HepG2 (cell line): Measurements from ENCODE around the gene SRD5A1. TPM values are rescaled to one million over a fixed set of nuclear protein-coding genes. Genes with fewer than 3 reads are reported as not detected.

ENCODE experiments used
- ATAC-seq: fragments of 200-7000 bp; cut with Tn5 transposase; 3 replicates; pipeline ENCODE4 v1.9.1; 2020; ENCODE audit warnings: mild to moderate bottlenecking, moderate library complexity
- BruUV-seq: library from RNA; stranded (reverse); fragments of 400-500 nt; replicated peaks from 2 replicates; lab custom pipeline; 2021; lab: Mats Ljungman, UMichigan
- CTCF ChIA-PET: fragments of 300-600 bp; formaldehyde crosslinking; extraction: SDS; loops from one replicate; lab custom pipeline; 2021; ENCODE audit warnings: low total read pairs, inconsistent platforms, low intra/inter-chr PET ratio; lab: Yijun Ruan, JAX
- POLR2A ChIA-PET: fragments of 350-600 bp; sonication (Branson Sonifier 250); formaldehyde crosslinking; loops from one replicate; lab custom pipeline; 2020; ENCODE audit warnings: antibody characterized with exemption, inconsistent platforms; lab: Yijun Ruan, JAX
- DNase-seq: peaks from one replicate; pipeline ENCODE4 v3.0.0-alpha.2; 2015; ENCODE audit warnings: low spot score
- FAIRE-seq: peaks from 3 replicates; lab custom pipeline; 2011; peaks lifted over from hg19 to GRCh38; lab: Jason Lieb, UNC
- H2AFZ ChIP-seq: one replicate; pipeline ENCODE4 v1.6.1; 2011; ENCODE audit warnings: low read length, inconsistent platforms
- H3K27ac ChIP-seq: fragments of 300-600 bp; 3 replicates; pipeline ENCODE4 v1.8.0; 2011; ENCODE audit warnings: mixed run types, mild to moderate bottlenecking, mixed read lengths, low read length, inconsistent platforms; ENCODE audit not compliant: insufficient read depth; ENCODE audit errors: extremely low read length
- H3K27me3 ChIP-seq, 2 experiments: fragments of 200-600 bp in 1 of 2; 2 replicates in 1 of 2; 3 replicates in 1 of 2; pipeline versions ENCODE4 v1.6.0 to v1.8.0; 2011; ENCODE audit warnings: low read length in 2 of 2, mild to moderate bottlenecking in 2 of 2, moderate library complexity in 2 of 2, inconsistent platforms in 1 of 2; ENCODE audit not compliant: insufficient read depth in 2 of 2, control insufficient read depth in 1 of 2
- H3K36me3 ChIP-seq, 2 experiments: fragments of 200-600 bp in 1 of 2; replicated peaks in 1 of 2; 2 replicates in 1 of 2; 3 replicates in 1 of 2; pipeline versions ENCODE4 v1.5.1 to v1.8.0; 2011; ENCODE audit warnings: low read length in 2 of 2, inconsistent platforms in 1 of 2; ENCODE audit not compliant: insufficient read depth in 2 of 2, control insufficient read depth in 1 of 2
- H3K4me1 ChIP-seq: 2 replicates; pipeline ENCODE4 v1.5.1; 2012; ENCODE audit warnings: low read length, inconsistent platforms; ENCODE audit not compliant: insufficient read depth
- H3K4me2 ChIP-seq: 2 replicates; pipeline ENCODE4 v1.6.0; 2011; ENCODE audit warnings: low read depth, low read length, inconsistent platforms
- H3K4me3 ChIP-seq, 3 experiments: fragments of 200-600 bp in 1 of 3; sonication (generic), shearing (Covaris generic) in 1 of 3; replicated peaks in 1 of 3; 2 replicates each; pipeline ENCODE4 v1.5.1; 2011 to 2016; ENCODE audit warnings: low read length in 3 of 3, inconsistent platforms in 2 of 3, low read depth in 2 of 3, mild to moderate bottlenecking in 2 of 3, control low read depth in 1 of 3, mixed read lengths in 1 of 3; ENCODE audit not compliant: insufficient read depth in 1 of 3
- H3K79me2 ChIP-seq: one replicate; pipeline ENCODE4 v1.6.1; 2011; ENCODE audit warnings: low read length, inconsistent platforms; ENCODE audit not compliant: insufficient read depth
- H3K9ac ChIP-seq: 2 replicates; pipeline ENCODE4 v1.6.0; 2011; ENCODE audit warnings: mild to moderate bottlenecking, low read depth, low read length, inconsistent platforms; ENCODE audit not compliant: insufficient read depth
- H3K9me3 ChIP-seq: 2 replicates; pipeline ENCODE4 v1.5.1; 2012; ENCODE audit warnings: mild to moderate bottlenecking, low read length
- H4K20me1 ChIP-seq: 2 replicates; pipeline ENCODE4 v1.6.0; 2011; ENCODE audit warnings: inconsistent platforms, mild to moderate bottlenecking, low read length, moderate library complexity; ENCODE audit not compliant: insufficient read depth
- BORCS8-MEF2B ChIP-seq: sonication (generic); formaldehyde crosslinking; IDR thresholded peaks from 2 replicates; pipeline ENCODE4 v1.8.0; 2022; ENCODE audit warnings: mild to moderate bottlenecking, missing genetic modification reagents
- CBX2 ChIP-seq, 2 experiments: fragments of 200-600 bp in 1 of 2; sonication (generic); formaldehyde crosslinking in 1 of 2; IDR thresholded peaks; 2 replicates each; pipeline versions ENCODE4 v1.7.0 to v1.8.1; 2018 to 2022; ENCODE audit warnings: low read depth in 2 of 2, low read length in 1 of 2, mild to moderate bottlenecking in 1 of 2, missing genetic modification reagents in 1 of 2
- CSRNP1 ChIP-seq: sonication (generic); formaldehyde crosslinking; IDR thresholded peaks from 2 replicates; pipeline ENCODE4 v1.8.1; 2023; ENCODE audit warnings: mild to moderate bottlenecking, missing genetic modification reagents
- FOXA3 ChIP-seq: IDR thresholded peaks from 2 replicates; pipeline ENCODE4 v1.6.1; 2016; ENCODE audit warnings: missing genetic modification reagents, missing compliant biosample characterization
- GZF1 ChIP-seq: sonication (generic); formaldehyde crosslinking; IDR thresholded peaks from 2 replicates; pipeline ENCODE4 v1.5.1; 2020; ENCODE audit warnings: mild to moderate bottlenecking, missing genetic modification reagents
- HDAC6 ChIP-seq: fragments of 200-600 bp; sonication (generic); IDR thresholded peaks from 2 replicates; pipeline ENCODE4 v1.7.0; 2017; ENCODE audit warnings: mild to moderate bottlenecking, antibody characterized with exemption, low read length, low read depth
- HNF4A ChIP-seq: sonication (generic); formaldehyde crosslinking; IDR thresholded peaks from 2 replicates; pipeline ENCODE4 v1.4.0; 2020; ENCODE audit warnings: missing genetic modification reagents
- MAFK ChIP-seq, 2 experiments: IDR thresholded peaks in 1 of 2; conservative IDR thresholded peaks in 1 of 2; 2 replicates each; pipeline ENCODE4 v1.6.1; 2011; ENCODE audit warnings: improper control_type of control experiment in 2 of 2, low read length in 2 of 2
- NKX3-1 ChIP-seq: sonication (generic); formaldehyde crosslinking; IDR thresholded peaks from 2 replicates; pipeline ENCODE4 v1.5.0; 2020; ENCODE audit warnings: missing genetic modification reagents
- SAP130 ChIP-seq: IDR thresholded peaks from 2 replicates; pipeline ENCODE4 v1.6.1; 2016; ENCODE audit warnings: low read depth
- SIN3B ChIP-seq: fragments of 150-350 bp; IDR thresholded peaks from 2 replicates; pipeline ENCODE4 v1.6.1; 2014; ENCODE audit warnings: low read length
- SRY ChIP-seq: sonication (generic); formaldehyde crosslinking; IDR thresholded peaks from 2 replicates; pipeline ENCODE4 v1.8.0; 2022; ENCODE audit warnings: mild to moderate bottlenecking, missing genetic modification reagents
- ZIK1 ChIP-seq: sonication (generic); formaldehyde crosslinking; IDR thresholded peaks from 2 replicates; pipeline ENCODE4 v1.5.0; 2020; ENCODE audit warnings: mild to moderate bottlenecking, low read depth, missing genetic modification reagents, borderline replicate concordance
- ZKSCAN1 ChIP-seq: fragments of 150-350 bp; IDR thresholded peaks from 2 replicates; pipeline ENCODE4 v1.6.1; 2014; ENCODE audit warnings: low read length
- ZNF207 ChIP-seq: fragments of 450-650 bp; IDR thresholded peaks from 2 replicates; pipeline ENCODE4 v1.6.1; 2016; ENCODE audit warnings: antibody characterized with exemption, borderline replicate concordance
- ZNF33B ChIP-seq: sonication (generic); formaldehyde crosslinking; IDR thresholded peaks from 2 replicates; pipeline ENCODE4 v1.5.1; 2020; ENCODE audit warnings: mild to moderate bottlenecking, missing genetic modification reagents
- ZNF577 ChIP-seq: sonication (generic); formaldehyde crosslinking; IDR thresholded peaks from 2 replicates; pipeline ENCODE4 v1.4.0; 2020; ENCODE audit warnings: mild to moderate bottlenecking, low read depth, missing genetic modification reagents, borderline replicate concordance
- WGBS: methylation state at CpG from one replicate; pipeline ENCODE4 v1.1.6; 2017; ENCODE audit warnings: low lambda C conversion rate; 5-methylcytosine and 5-hydroxymethylcytosine counted together
- in situ Hi-C: cut with HindIII; loops from 2 replicates; pipeline ENCODE4 v1.10.0; 2017; ENCODE audit warnings: low pct_unique_long_range_greater_than_20kb; ENCODE audit not compliant: extremely low pct_ligation_motif_present
- intact Hi-C: fragments of 100-400 bp; cut with micrococcal nuclease; formaldehyde crosslinking; loops from one replicate; pipeline ENCODE4 v1.10.0; 2022; ENCODE audit not compliant: unreplicated experiment
- polyA plus RNA-seq, 8 experiments: library from polyadenylated mRNA; depleted of rRNA in 3 of 8; stranded (reverse) in 7 of 8; unstranded in 1 of 8; fragments of >200 nt; fragmentation: Illumina TruSeq in 4 of 8; extraction: Trizol in 4 of 8; gene quantifications; 2 replicates each; pipeline versions ENCODE4 v1.2.1 to v1.2.3, GENCODE V29; 2011 to 2016; ENCODE audit warnings: low read depth in 4 of 8, missing spikeins in 1 of 8, mixed read lengths in 1 of 8; ENCODE audit not compliant: insufficient read depth in 1 of 8
- total RNA-seq, 5 experiments: library from RNA; depleted of rRNA; stranded (reverse); fragments of >200 nt; fragmentation: Illumina TruSeq; extraction: Trizol; gene quantifications; 2 replicates each; pipeline ENCODE4 v1.2.3, GENCODE V29; 2016; ENCODE audit warnings: low read depth in 1 of 5
- TF ChIP-seq, protein P1 (sequence below): sonication (generic); formaldehyde crosslinking; IDR thresholded peaks from 2 replicates; pipeline ENCODE4 v1.4.0; 2020; ENCODE audit warnings: missing genetic modification reagents
- TF ChIP-seq, protein P2 (sequence below): sonication (generic); formaldehyde crosslinking; IDR thresholded peaks from 2 replicates; pipeline ENCODE4 v1.4.0; 2020; ENCODE audit warnings: mild to moderate bottlenecking, missing genetic modification reagents
- TF ChIP-seq, protein P3 (sequence below): sonication (generic); formaldehyde crosslinking; conservative IDR thresholded peaks from 2 replicates; pipeline ENCODE4 v1.4.0; 2020; ENCODE audit warnings: missing genetic modification reagents

The SRD5A1 gene
- total and polyA plus RNA-seq, 2 of the 13 experiments (the other 11 are each of a cell fraction or from before 2014, with no cell fraction given), result 6.1 to 9.9 TPM

DNA sequence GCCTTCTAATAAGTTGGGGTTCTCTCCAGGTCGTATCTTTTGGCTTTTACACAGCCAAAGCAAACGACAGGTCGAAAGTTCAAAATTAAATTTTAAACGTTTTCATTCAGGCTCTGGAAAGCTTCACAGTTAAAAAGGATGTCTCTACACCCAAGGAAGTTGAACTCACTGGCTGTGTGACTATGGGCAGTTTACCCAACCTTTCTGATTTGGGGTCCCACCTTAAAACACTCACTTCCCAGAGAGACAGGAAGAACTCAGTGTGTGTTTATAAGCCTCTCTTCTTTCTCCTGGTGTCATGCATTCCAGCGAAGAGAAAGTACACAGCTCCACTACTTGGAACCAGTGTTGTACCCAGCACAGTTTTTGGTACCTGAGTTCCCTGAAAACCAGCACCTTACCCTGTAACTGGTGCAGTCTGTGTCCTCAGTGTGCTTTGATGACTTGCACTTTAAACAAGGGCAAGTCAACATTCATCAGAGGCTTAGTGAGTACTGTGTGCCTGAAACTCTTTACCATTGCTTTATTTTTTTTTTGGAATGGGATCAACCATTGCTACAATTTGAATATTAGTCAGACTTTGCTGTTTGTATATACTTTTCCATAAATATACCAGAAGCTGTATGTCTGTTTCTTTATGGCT is 1.7 kb downstream of the SRD5A1 start:
- intact Hi-C loops, result loop anchor here (1.0 to 5.0 kb wide), 3 partner anchors 77 to 1237 kb away; no protein-coding TSS in a partner anchor
- H3K9ac ChIP-seq, result no peak overlapping the region
- no peak; the same call in 2 of the 3 replicates for ATAC-seq
- TF ChIP-seq HNF4A (CRISPR knock-in tag) (peak; percentile 39; the same call in 1 of the 2 replicates), ZKSCAN1 (no peak), NKX3-1 (no peak), ZNF33B (CRISPR knock-in tag) (no peak), ZIK1 (CRISPR knock-in tag) (no peak), ZNF577 (CRISPR knock-in tag) (no peak), FOXA3 (CRISPR knock-in tag) (0 out of 2 replicates have a peak, but pooled peaks have one; percentile 13), HDAC6 (no peak), MAFK (conservative IDR thresholded peaks at IDR 0.05 in 1 of 2, IDR thresholded peaks at IDR 0.05 in 1 of 2; ENCODE audit: low read length in 2 of 2) (peak in 1 of 2 experiments; percentile 41; a peak in 1 of 4 replicates), SIN3B (no peak), BORCS8-MEF2B (CRISPR knock-in tag) (no peak), CBX2 (IDR thresholded peaks at IDR 0.05; ENCODE audit: low read depth, low read length) (no peak), CBX2 (CRISPR knock-in tag; IDR thresholded peaks at IDR 0.05; ENCODE audit: low read depth) (no peak), ZNF207 (no peak), SRY (CRISPR knock-in tag) (no peak), SAP130 (CRISPR knock-in tag) (peak; percentile 35; the same call in 1 of the 2 replicates), GZF1 (CRISPR knock-in tag) (no peak), CSRNP1 (CRISPR knock-in tag) (no peak)
- TF ChIP-seq, protein P1, sequence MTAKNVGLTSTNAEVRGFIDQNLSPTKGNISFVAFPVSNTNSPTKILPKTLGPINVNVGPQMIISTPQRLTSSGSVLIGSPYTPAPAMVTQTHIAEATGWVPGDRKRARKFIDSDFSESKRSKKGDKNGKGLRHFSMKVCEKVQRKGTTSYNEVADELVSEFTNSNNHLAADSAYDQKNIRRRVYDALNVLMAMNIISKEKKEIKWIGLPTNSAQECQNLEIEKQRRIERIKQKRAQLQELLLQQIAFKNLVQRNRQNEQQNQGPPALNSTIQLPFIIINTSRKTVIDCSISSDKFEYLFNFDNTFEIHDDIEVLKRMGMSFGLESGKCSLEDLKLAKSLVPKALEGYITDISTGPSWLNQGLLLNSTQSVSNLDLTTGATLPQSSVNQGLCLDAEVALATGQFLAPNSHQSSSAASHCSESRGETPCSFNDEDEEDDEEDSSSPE (CRISPR knock-in tag), result no peak
- TF ChIP-seq, protein P2, sequence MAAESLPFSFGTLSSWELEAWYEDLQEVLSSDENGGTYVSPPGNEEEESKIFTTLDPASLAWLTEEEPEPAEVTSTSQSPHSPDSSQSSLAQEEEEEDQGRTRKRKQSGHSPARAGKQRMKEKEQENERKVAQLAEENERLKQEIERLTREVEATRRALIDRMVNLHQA (CRISPR knock-in tag), result no peak
- TF ChIP-seq, protein P3, sequence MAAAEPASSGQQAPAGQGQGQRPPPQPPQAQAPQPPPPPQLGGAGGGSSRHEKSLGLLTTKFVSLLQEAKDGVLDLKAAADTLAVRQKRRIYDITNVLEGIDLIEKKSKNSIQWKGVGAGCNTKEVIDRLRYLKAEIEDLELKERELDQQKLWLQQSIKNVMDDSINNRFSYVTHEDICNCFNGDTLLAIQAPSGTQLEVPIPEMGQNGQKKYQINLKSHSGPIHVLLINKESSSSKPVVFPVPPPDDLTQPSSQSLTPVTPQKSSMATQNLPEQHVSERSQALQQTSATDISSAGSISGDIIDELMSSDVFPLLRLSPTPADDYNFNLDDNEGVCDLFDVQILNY (CRISPR knock-in tag), result no peak

More for the DNA sequence above, 1.7 kb downstream of the SRD5A1 start:
- H3K4me2 ChIP-seq, result peak overlapping the region; percentile 81
- peaks cover 33% of the 10 kb centered on the region for H3K79me2 ChIP-seq
- H3K4me3 ChIP-seq, result peak overlapping the region in 1 of 3 experiments; percentile 32; a peak in 1 of 6 replicates
- ChIA-PET CTCF (no interaction called here), POLR2A (no interaction called here)
- peak overlapping the region; percentile 22 for H3K27ac ChIP-seq
- DNase-seq (peak; percentile 32), FAIRE-seq (peak; percentile 37)
- 30% methylated on average over 5 of the region's 5 CpGs for WGBS
- peaks cover 0 to 6% of the 10 kb centered on the region in 2 experiments; a peak in 2 of 5 replicates for H3K36me3 ChIP-seq
- H3K4me1 ChIP-seq, result peaks cover 56% of the 10 kb centered on the region
- peaks cover 4% of the 10 kb centered on the region; the same call in 1 of the 2 replicates for H4K20me1 ChIP-seq
- no peaks in the 10 kb centered on the region for H3K9me3 ChIP-seq
- in situ Hi-C loops, result loop anchor here (5.0 kb wide), 1 partner anchor 77 kb away; the partner anchor contains the start of gene TENT4A
- no peak overlapping the region for H2AFZ ChIP-seq
- H3K27me3 ChIP-seq, result no peaks in the 10 kb centered on the region; a peak in 1 of 5 replicates
- BruUV-seq, result TSS peak; percentile 51
